ENCODE measurements around the gene ANKS1B.

- TF ChIP-seq YY1 (IDR thresholded peaks at IDR 0.05; ENCODE audit: insufficient read depth, insufficient read length) (no peak), SUZ12 (IDR thresholded peaks at IDR 0.05; ENCODE audit: extremely low read depth, insufficient read depth, insufficient read length) (no peak), ZNF274 (IDR thresholded peaks at IDR 0.05; ENCODE audit: low read depth, low read length) (no peak)
Measured at GRCh38 chr12:99745121-99745520, 239.6 kb downstream of the ANKS1B start.
